Measurements from ENCODE around the gene SFN. TPM values are rescaled to one million over a fixed set of nuclear protein-coding genes. Genes with fewer than 3 reads are reported as not detected.

Gene SFN
- total and polyA plus RNA-seq, 2 of the 13 experiments (the other 11 are each of a cell fraction or from before 2014, with no cell fraction given): 4.3 to 5.6 TPM

- no peak for TF ChIP-seq ZNF547 (CRISPR knock-in tag; IDR thresholded peaks at IDR 0.05)
- no peak for TF ChIP-seq ZNF513 (CRISPR knock-in tag; conservative IDR thresholded peaks at IDR 0.05)
- TF ChIP-seq TEAD3 (CRISPR knock-in tag; optimal IDR thresholded peaks at IDR 0.05; ENCODE audit: borderline replicate concordance): no peak
- TF ChIP-seq CC2D1A (CRISPR knock-in tag; IDR thresholded peaks at IDR 0.05): no peak
- TF ChIP-seq RAD51 (IDR thresholded peaks at IDR 0.05; ENCODE audit: borderline replicate concordance): no peak
- TF ChIP-seq NR2C2 (CRISPR knock-in tag; IDR thresholded peaks at IDR 0.05; ENCODE audit: borderline replicate concordance): no peak
- no peak for TF ChIP-seq EZH2 (conservative IDR thresholded peaks at IDR 0.05; ENCODE audit: low read depth, low read length)
- no peak for TF ChIP-seq KLF12 (CRISPR knock-in tag; IDR thresholded peaks at IDR 0.05; ENCODE audit: borderline replicate concordance)
- TF ChIP-seq ZNF775 (CRISPR knock-in tag; IDR thresholded peaks at IDR 0.05; ENCODE audit: borderline replicate concordance): no peak
- TF ChIP-seq ZFP62 (CRISPR knock-in tag; IDR thresholded peaks at IDR 0.05): no peak
- TF ChIP-seq FIP1L1 (IDR thresholded peaks at IDR 0.05; ENCODE audit: borderline replicate concordance, insufficient read depth, low read depth, low read length): no peak
- TF ChIP-seq NR3C1 (CRISPR knock-in tag; IDR thresholded peaks at IDR 0.05): no peak
- no peak for TF ChIP-seq DMTF1 (CRISPR knock-in tag; IDR thresholded peaks at IDR 0.05)
- no peak for TF ChIP-seq SMAD9 (CRISPR knock-in tag; IDR thresholded peaks at IDR 0.05)
- TF ChIP-seq NR2F6 (IDR thresholded peaks at IDR 0.05): no peak
- TF ChIP-seq NR2F6 (CRISPR knock-in tag; IDR thresholded peaks at IDR 0.05): no peak
- no peak for TF ChIP-seq ZNF251 (CRISPR knock-in tag; IDR thresholded peaks at IDR 0.05)
- TF ChIP-seq GTF2F1 (IDR thresholded peaks at IDR 0.05; ENCODE audit: low read length): no peak
- TF ChIP-seq MED1 (CRISPR knock-in tag; IDR thresholded peaks at IDR 0.05): no peak
- TF ChIP-seq NONO (IDR thresholded peaks at IDR 0.05): no peak
- TF ChIP-seq NONO (CRISPR knock-in tag; conservative IDR thresholded peaks at IDR 0.05): no peak
- no peak for TF ChIP-seq SMAD1 (CRISPR knock-in tag; IDR thresholded peaks at IDR 0.05; ENCODE audit: borderline replicate concordance, low read depth)
- no peak for TF ChIP-seq AGO1 (IDR thresholded peaks at IDR 0.05; ENCODE audit: low read depth, low read length, poor library complexity, severe bottlenecking)
- no peak for TF ChIP-seq MLX (CRISPR knock-in tag; IDR thresholded peaks at IDR 0.05)
- peak; percentile 46; the same call in 1 of the 2 replicates for TF ChIP-seq HIC2 (CRISPR knock-in tag; IDR thresholded peaks at IDR 0.05; ENCODE audit: low read depth)
- TF ChIP-seq ZFAT (CRISPR knock-in tag; conservative IDR thresholded peaks at IDR 0.05): no peak
These were observed 36.5 kb upstream of the SFN start, which contains the start of gene ZDHHC18 (continued) for GRCh38 chr1:26826261-26827105.

All from HepG2 (cell line).